ENCODE data around the gene ETV3L. TPM values are rescaled to one million over a fixed set of nuclear protein-coding genes. Genes with fewer than 3 reads are reported as not detected.
"Not testable (repeated sequence)": the region's sequence is repeated elsewhere in the genome, so short reads cannot be mapped to it uniquely, and the experiment has no call there.

ETV3L gene
- total RNA-seq, 1 donor from 2014 or later, result not detected

DNA sequence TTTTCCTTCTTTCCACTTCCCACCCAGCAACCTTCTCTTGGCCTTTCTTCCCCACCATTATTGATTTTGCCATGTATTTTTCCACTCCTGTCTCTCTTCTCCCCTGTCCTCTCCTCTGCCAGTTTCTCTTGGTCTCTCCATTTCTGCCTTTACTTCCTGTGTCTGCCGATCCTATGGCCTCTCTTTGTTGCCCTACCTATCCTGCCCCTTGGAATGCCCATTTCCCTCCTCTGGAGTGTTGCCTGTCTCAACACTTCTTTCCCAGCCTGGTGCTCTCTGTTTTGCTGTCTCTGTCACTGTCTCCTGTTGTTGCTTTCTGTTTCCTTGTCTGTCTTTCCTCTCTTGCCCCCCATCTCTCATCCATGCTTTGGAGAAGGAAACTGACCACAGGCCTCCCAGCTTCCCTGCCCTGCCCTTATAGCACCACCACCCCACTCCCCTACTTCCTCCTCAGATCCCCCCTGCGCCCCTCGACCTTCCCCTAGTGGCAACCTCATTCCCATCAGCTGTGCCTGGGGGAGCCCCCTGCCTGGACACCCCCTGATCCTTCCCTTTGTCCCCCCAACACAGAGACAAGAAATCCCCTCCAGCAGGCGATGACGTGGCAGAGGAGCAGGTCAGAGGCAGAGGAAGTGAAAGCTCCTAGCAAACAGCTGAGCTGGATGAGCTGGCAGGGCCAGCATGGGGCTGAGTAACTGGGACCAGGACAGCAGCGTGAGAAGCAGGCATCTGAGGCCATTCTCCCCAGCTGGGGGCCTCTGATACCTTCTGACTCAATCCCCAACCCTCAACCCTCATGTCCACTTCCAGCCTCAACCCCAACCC, 6.6 kb upstream of the ETV3L start:
- no peaks in the 10 kb centered on the region for H3K36me3 Mint-ChIP-seq (ENCODE audit: low read depth)
- no peaks in the 10 kb centered on the region for H3K9me3 Mint-ChIP-seq
- peak; percentile 73 for DNase-seq
- H3K4me1 Mint-ChIP-seq, result peaks cover 14% of the 10 kb centered on the region
- peaks cover 48% of the 10 kb centered on the region for H3K27me3 Mint-ChIP-seq
- no peak overlapping the region for H3K4me3 Mint-ChIP-seq
- H3K27ac Mint-ChIP-seq, result no peak overlapping the region
- intact Hi-C loops (cut with micrococcal nuclease), result no loop called here

DNA sequence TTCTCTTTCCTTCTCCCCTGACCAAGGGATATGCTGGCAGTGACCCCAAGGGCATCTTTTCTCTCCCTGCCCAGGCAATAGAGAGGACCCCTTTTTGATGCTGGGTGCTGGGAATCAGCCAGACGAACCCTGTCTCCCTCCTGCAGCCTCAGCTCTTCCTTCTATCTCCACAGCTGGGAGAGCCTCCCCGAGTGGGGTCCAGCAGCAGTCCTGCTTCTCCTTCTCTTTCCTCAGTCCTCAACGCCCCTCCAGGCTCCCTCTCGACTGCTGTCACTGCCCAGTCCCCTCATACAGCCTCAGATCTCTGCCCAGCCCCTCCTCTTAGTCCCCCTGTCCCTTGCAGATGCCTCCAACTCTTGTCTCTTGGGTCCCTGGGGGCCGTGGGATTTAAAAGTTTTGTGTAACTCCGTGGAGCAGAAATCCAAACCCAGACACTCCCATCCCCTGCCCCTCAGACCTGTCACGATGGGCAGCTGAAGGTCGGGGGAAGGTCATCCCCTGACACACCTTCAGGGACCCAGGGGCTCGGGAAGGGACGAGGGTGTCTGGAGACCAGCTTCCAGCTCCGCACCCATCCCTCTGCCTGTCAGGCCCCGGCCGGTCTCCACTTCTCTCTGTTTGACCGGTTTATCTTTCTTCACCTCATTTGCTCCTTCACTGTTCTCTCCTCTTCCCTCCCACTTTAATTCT, 5.8 kb upstream of the ETV3L start:
- intact Hi-C loops (cut with micrococcal nuclease), result no loop called here
- peaks cover 50% of the 10 kb centered on the region for H3K27me3 Mint-ChIP-seq
- H3K9me3 Mint-ChIP-seq, result no peaks in the 10 kb centered on the region
- peaks cover 14% of the 10 kb centered on the region for H3K4me1 Mint-ChIP-seq
- no peak overlapping the region for H3K27ac Mint-ChIP-seq
- DNase-seq, result no peak
- H3K36me3 Mint-ChIP-seq (ENCODE audit: low read depth), result no peaks in the 10 kb centered on the region
- no peak overlapping the region for H3K4me3 Mint-ChIP-seq

DNA sequence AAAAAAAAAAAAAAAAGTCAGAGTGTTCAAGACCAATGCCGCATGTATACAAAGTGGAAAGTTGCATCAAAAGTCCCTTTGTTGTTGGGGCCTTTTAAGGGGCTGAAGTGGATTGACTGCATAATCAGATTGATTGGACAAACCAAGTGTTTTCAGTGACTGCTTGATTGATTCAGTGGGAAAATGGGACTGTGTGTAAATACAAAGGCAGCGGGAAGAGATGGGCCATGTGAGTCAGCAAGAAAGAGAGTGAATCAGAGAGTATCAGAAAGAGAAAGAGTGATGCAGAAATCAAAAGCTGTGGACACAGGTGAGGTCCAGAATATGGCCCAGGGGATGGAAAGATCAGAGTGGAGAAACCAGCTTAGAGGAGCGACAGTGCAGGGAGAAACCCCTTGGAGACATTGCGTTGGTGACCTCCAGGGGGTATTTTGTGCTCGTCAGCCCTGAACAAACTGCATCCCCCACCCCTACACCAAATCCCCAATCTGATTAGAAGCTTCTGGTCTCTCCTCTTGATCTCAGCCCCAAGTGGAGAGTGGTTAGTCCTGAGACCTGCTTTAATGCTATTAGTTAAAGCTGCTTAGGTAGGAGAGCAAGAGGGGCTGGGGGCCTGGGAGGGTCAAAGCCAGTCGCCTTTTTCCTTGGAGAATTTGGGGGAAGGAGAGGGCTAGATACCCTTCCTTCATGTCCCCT, 5.1 kb upstream of the ETV3L start:
- Mint-ChIP-seq H3K27me3 (peaks cover 48% of the 10 kb centered on the region), H3K9me3 (no peaks in the 10 kb centered on the region), H3K4me1 (peaks cover 14% of the 10 kb centered on the region), H3K4me3 (no peak overlapping the region), H3K27ac (no peak overlapping the region), H3K36me3 (ENCODE audit: low read depth) (no peaks in the 10 kb centered on the region)
- intact Hi-C loops (cut with micrococcal nuclease), result no loop called here
- no peak for DNase-seq

DNA sequence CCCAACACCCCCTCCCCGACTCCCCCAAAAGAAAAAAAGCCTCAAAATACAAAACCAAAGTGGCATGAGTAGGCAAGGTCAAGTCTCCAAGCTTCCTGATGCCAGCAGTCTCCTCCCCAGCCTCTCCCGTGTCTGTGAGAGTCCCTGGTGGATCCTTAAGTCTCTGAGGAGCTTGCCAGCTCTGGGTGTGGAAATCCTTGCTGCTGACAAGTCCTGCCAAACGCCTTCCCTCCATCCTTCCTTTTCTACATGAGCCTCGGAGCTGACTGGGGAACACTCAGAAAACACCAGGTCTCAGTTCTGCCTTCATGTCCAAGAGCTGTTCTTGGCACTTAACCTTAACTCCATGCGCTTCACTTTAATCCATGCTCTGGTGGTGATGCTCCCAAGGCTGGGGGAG, 3.7 kb upstream of the ETV3L start:
- intact Hi-C loops (cut with micrococcal nuclease), result no loop called here
- Mint-ChIP-seq H3K4me3 (no peak overlapping the region), H3K27me3 (peaks cover 39% of the 10 kb centered on the region), H3K9me3 (no peaks in the 10 kb centered on the region), H3K27ac (no peak overlapping the region), H3K4me1 (peaks cover 15% of the 10 kb centered on the region), H3K36me3 (ENCODE audit: low read depth) (no peaks in the 10 kb centered on the region)
- DNase-seq, result no peak

DNA sequence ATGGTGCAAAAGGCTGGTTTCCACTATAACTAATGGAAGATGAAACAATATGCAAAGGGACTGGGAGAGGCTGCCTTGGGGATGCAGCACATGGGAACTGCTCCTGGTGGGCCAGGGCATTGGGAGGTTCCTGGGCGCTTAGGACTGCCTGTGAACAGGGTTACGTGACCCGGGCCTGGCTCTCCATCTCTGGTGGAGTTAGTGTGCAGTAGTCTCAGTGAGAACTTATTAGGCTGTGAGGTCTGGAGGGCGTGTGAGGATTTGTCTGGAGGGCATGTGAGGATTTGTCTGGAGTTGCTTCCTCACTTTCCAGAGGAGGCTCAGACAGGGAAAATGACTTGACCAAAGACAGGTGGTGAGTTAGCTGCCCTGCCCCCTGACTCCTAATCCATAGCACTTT, 1.5 kb upstream of the ETV3L start:
- no peak overlapping the region for H3K4me3 Mint-ChIP-seq
- intact Hi-C loops (cut with micrococcal nuclease), result no loop called here
- H3K36me3 Mint-ChIP-seq (ENCODE audit: low read depth), result no peaks in the 10 kb centered on the region
- H3K27me3 Mint-ChIP-seq, result peaks cover 31% of the 10 kb centered on the region
- DNase-seq, result no peak
- no peak overlapping the region for H3K27ac Mint-ChIP-seq
- peaks cover 9% of the 10 kb centered on the region for H3K4me1 Mint-ChIP-seq
- H3K9me3 Mint-ChIP-seq, result no peaks in the 10 kb centered on the region

DNA sequence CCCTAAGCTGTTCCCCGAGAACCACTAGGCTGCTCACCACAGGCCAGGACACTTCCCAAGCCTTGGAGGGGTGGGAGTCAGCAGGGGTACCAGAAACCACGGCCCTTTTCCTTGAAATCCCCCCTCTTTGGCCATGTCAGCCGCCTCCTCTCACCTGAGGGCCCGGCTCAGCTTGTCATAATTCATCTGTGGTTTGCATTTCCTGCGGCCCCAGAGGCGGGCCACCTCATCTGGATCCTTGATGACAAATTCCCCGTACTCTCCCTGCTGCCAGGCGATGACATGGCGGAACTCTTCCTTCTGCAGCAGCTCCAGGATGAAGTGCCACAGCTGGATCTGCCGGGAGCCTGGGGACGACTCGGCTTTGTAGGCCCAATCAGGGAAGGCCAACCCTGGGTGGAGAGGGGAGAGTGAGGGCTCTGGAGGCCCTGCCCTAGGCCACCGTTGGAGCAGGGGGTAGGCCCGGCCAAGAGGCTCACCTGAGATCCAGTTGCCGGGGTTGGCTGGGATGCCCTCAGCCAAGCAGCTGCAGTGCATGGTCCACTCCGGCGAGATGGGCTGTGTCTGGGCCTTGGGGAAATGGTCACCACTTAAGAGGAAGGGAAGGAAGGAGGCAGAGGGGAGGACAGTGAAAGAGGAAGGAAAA, 498 bp downstream of the ETV3L start:
- H3K4me3 Mint-ChIP-seq; H3K4me1 Mint-ChIP-seq; H3K9me3 Mint-ChIP-seq; H3K36me3 Mint-ChIP-seq (ENCODE audit: low read depth); DNase-seq; intact Hi-C loops (cut with micrococcal nuclease): not testable (repeated sequence)
- Mint-ChIP-seq H3K27me3 (peaks cover 20% of the 10 kb centered on the region), H3K27ac (peak overlapping the region; percentile 34)

DNA sequence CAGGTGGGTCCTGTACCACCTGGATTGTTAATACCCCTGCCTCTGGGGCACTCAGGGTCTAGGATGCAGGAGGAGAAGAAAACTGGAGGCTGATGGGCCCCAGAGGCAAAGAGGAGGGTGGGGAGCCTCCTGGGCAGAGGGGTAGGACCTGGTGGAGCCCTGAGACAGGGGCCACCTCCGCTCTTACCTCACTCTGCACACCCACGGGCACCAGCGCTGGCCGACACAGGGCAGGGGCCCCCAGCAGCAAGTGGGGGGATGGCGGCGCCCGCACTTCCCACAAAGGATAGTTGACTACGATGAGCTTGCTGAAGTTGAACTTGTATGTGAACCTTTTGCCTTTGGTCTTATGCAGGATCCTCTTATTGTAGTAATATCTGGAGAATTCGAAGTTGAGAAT, 1.1 kb downstream of the ETV3L start:
- intact Hi-C loops (cut with micrococcal nuclease), result no loop called here
- H3K27me3 Mint-ChIP-seq, result peaks cover 17% of the 10 kb centered on the region
- H3K27ac Mint-ChIP-seq, result no peak overlapping the region
- no peaks in the 10 kb centered on the region for H3K9me3 Mint-ChIP-seq
- H3K4me3 Mint-ChIP-seq, result no peak overlapping the region
- H3K4me1 Mint-ChIP-seq, result peaks cover 2% of the 10 kb centered on the region
- no peak for DNase-seq
- no peaks in the 10 kb centered on the region for H3K36me3 Mint-ChIP-seq (ENCODE audit: low read depth)

DNA sequence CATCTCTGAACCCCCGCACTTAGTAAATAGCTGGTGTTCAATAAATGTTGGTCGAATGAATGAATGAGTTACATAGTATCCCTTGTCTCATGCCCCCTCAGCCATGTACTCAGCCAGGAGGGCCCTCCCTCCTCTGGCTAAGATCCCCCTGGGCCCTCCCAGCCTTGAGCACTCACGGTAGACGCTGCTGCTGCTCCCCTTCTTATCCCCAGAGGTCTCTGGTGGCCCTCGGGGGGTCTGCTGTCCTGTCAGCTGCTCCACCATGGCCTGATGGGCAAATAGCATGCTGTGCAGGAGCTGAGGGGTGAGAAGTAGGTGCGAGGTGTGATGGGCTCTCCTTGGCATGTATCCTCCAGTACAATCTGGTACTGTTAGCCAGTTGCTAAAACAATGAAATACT, 1.9 kb downstream of the ETV3L start:
- H3K4me3 Mint-ChIP-seq, result no peak overlapping the region
- intact Hi-C loops (cut with micrococcal nuclease), result no loop called here

DNA sequence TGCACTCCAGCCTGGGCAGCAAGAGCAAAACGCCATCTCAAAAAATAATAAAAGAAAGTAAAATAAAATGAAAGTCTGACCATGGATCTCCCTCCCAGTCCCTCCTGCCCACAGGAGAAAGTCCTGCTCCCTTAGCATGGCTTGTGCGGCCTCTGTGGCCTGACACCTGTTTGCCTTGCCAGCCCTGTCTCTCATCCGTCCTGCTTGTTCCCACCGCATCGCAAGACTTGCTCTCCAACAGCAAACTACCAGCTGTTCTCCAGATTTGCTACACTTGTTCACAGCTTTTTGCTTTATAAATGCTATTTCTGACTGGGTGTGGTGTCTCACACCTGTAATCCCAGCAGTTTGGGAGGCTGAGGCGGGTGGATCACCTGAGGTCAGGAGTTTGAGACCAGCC, 2.7 kb downstream of the ETV3L start:
- Mint-ChIP-seq H3K4me3 (no peak overlapping the region), H3K27me3 (peaks cover 9% of the 10 kb centered on the region), H3K4me1 (peaks cover 2% of the 10 kb centered on the region), H3K27ac (no peak overlapping the region), H3K36me3 (ENCODE audit: low read depth) (no peaks in the 10 kb centered on the region), H3K9me3 (no peaks in the 10 kb centered on the region)
- DNase-seq, result no peak
- intact Hi-C loops (cut with micrococcal nuclease), result no loop called here

More for the DNA sequence above, 1.9 kb downstream of the ETV3L start:
- Mint-ChIP-seq H3K4me1 (peaks cover 2% of the 10 kb centered on the region), H3K9me3 (no peaks in the 10 kb centered on the region), H3K27me3 (peaks cover 13% of the 10 kb centered on the region), H3K36me3 (ENCODE audit: low read depth) (no peaks in the 10 kb centered on the region), H3K27ac (no peak overlapping the region)
- no peak for DNase-seq

DNA sequence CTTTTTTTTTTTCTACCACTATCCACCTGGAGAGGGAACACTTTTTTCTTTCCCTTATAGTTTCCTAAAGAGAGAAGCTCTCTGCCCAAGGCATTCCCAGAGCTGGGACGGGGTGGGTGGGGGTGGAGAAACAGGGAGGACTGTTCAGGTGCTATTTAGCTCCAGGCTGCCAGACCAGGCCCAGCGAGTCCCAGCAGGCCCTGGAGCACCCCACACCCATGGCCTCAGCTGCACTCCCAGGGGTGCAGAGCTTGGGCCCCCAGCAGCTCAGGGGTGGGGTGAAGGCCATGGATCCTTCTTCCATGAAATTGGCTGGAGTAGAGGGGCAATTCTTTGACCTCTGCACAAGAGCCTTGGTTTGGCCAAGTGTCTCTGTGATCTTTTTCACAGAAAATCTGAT, 4.1 kb downstream of the ETV3L start:
- Mint-ChIP-seq H3K4me1 (peaks cover 2% of the 10 kb centered on the region), H3K27me3 (peaks cover 3% of the 10 kb centered on the region), H3K27ac (no peak overlapping the region), H3K4me3 (no peak overlapping the region), H3K9me3 (no peaks in the 10 kb centered on the region), H3K36me3 (ENCODE audit: low read depth) (no peaks in the 10 kb centered on the region)
- no peak for DNase-seq
- intact Hi-C loops (cut with micrococcal nuclease), result no loop called here

DNA sequence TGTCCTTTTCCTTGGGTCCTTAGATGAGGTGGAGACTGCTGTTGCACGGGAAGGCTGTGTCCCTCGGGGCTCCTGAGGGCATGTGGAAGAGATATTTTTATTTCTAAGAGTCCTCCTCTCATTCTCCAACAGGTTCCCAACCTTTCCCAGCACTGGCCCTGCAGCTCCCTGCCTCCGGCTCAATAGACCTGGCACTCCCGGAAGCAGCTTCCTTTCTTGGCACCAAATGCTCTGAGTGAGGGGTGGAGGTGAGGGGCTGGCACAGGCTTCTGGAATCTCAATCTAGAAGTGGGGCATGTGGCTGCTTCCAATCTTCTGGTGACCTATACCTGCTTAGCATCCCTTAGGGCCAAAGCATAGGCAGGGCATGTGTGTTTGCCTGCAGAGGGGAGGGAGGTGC, 4.5 kb downstream of the ETV3L start:
- Mint-ChIP-seq H3K9me3 (no peaks in the 10 kb centered on the region), H3K4me1 (peaks cover 2% of the 10 kb centered on the region), H3K27ac (no peak overlapping the region), H3K36me3 (ENCODE audit: low read depth) (no peaks in the 10 kb centered on the region), H3K4me3 (no peak overlapping the region), H3K27me3 (peaks cover 3% of the 10 kb centered on the region)
- intact Hi-C loops (cut with micrococcal nuclease), result no loop called here
- no peak for DNase-seq

DNA sequence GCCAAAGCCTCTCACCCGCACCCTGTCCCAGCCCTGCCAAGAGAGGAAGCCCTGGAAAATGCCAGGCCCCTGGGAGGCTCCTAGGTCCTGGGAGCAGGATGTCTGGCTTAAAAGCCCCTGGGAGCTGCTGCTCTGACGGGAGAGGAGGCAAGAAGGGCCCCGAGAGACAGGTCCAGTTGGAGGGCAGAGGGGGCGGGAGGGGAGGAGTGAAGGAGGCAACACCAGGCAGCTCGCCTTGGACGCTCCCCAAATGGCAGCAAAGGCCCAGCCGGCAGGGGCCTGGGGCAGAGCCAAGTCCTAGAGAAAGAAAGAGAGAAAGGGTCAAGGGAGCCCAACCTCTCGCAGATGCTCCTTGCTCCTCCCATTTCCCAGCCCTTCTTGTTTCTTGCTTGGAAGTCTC, 6.8 kb downstream of the ETV3L start:
- intact Hi-C loops (cut with micrococcal nuclease), result no loop called here
- DNase-seq, result no peak
- Mint-ChIP-seq H3K36me3 (ENCODE audit: low read depth) (no peaks in the 10 kb centered on the region), H3K9me3 (no peaks in the 10 kb centered on the region), H3K27ac (no peak overlapping the region), H3K27me3 (peaks cover 5% of the 10 kb centered on the region), H3K4me3 (no peak overlapping the region), H3K4me1 (peaks cover 2% of the 10 kb centered on the region)

DNA sequence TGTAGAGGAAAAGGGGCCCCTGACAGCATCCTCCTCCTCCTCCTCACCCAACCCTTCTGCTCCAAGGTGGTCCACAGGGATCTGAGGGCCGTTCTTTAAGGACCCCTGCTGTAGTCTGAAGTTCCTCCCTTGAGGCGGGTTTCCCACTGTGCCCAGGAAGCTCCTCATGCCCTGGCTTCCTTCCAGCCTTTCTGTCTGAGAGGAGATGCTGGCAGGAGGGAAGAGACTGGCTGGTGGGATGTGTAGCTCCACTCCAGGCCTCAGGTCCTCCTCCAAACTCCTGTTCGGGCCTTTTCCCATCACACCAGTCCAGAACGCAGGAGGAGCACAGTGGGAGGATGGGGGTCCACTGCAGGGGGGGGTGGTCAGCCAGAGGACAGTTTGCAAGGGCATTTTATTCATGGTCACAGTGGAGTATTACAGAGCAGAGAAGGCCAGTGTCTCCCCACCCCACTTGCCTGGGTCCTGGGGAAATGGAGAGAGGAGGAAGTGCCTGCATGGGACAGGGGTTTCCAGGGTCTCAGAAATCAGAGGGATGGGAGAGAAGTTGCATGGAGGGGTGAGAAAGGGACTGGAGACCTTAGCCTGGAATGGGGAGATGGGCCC, 7.8 kb downstream of the ETV3L start:
- Mint-ChIP-seq H3K4me3 (no peak overlapping the region), H3K27ac (no peak overlapping the region), H3K36me3 (ENCODE audit: low read depth) (no peaks in the 10 kb centered on the region), H3K27me3 (peaks cover 5% of the 10 kb centered on the region), H3K4me1 (peaks cover 2% of the 10 kb centered on the region), H3K9me3 (no peaks in the 10 kb centered on the region)
- DNase-seq, result no peak
- intact Hi-C loops (cut with micrococcal nuclease), result no loop called here

Measured in activated CD4-positive, alpha-beta T cell treated with anti-CD3 and anti-CD28 coated beads, Interleukin-2, amount 10 ng/mL, durations not matched to agents 24 days and 14 days (primary cell).